Chondrocyte (in vitro differentiated cells): ENCODE data around the gene OSBPL8. TPM values are rescaled to one million over a fixed set of nuclear protein-coding genes. Genes with fewer than 3 reads are reported as not detected.

ENCODE experiments used
- DNase-seq: peaks from one replicate; pipeline ENCODE4 v3.0.0; 2021; ENCODE audit warnings: mixed read lengths, low spot score
- H3K27ac Mint-ChIP-seq: one replicate; pipeline ENCODE4 v1.8.0; 2021; ENCODE audit warnings: mild to moderate bottlenecking, moderate library complexity, mixed read lengths; ENCODE audit not compliant: unreplicated experiment
- H3K27me3 Mint-ChIP-seq: 2 replicates; pipeline ENCODE4 v1.8.0; 2021; ENCODE audit warnings: low read depth, mixed read lengths
- H3K36me3 Mint-ChIP-seq: 2 replicates; pipeline ENCODE4 v1.8.0; 2021; ENCODE audit warnings: low read depth, mixed read lengths
- H3K4me1 Mint-ChIP-seq: 2 replicates; pipeline ENCODE4 v1.8.0; 2021; ENCODE audit warnings: low read depth, mild to moderate bottlenecking, mixed read lengths
- H3K4me3 Mint-ChIP-seq: one replicate; pipeline ENCODE4 v1.8.0; 2021; ENCODE audit warnings: mild to moderate bottlenecking, moderate library complexity, mixed read lengths; ENCODE audit not compliant: unreplicated experiment
- H3K9me3 Mint-ChIP-seq: 2 replicates; pipeline ENCODE4 v1.8.0; 2021; ENCODE audit warnings: low read depth, mixed read lengths
- CTCF ChIP-seq: fragments of 200-600 bp; sonication (generic); IDR thresholded peaks from 2 replicates; pipeline ENCODE4 v1.5.0; 2021; ENCODE audit warnings: antibody characterized with exemption, mild to moderate bottlenecking, moderate library complexity
- total RNA-seq: library from RNA; stranded (reverse); gene quantifications from 3 replicates; pipeline ENCODE4 v1.2.1, GENCODE V29; 2021

The OSBPL8 gene
- total RNA-seq, 1 donor from 2014 or later, result 105 TPM

GRCh38 chr12:76450690-76451089, 108.9 kb downstream of the OSBPL8 start:
- Mint-ChIP-seq H3K27ac (peak overlapping the region; percentile 50), H3K4me3 (no peak overlapping the region), H3K4me1 (peaks cover 26% of the 10 kb centered on the region), H3K27me3 (no peaks in the 10 kb centered on the region), H3K36me3 (peaks cover 4% of the 10 kb centered on the region), H3K9me3 (no peaks in the 10 kb centered on the region)
- DNase-seq, result no peak
- no peak for TF ChIP-seq CTCF

- Mint-ChIP-seq H3K9me3 (no peaks in the 10 kb centered on the region), H3K4me3 (no peak overlapping the region), H3K27me3 (no peaks in the 10 kb centered on the region), H3K4me1 (peaks cover 21% of the 10 kb centered on the region), H3K27ac (peak overlapping the region; percentile 59), H3K36me3 (peaks cover 4% of the 10 kb centered on the region)
- no peak for TF ChIP-seq CTCF
- DNase-seq, result no peak
Measured at GRCh38 chr12:76449993-76450392, 109.6 kb downstream of the OSBPL8 start.

GRCh38 chr12:76449583-76449982, 110.0 kb downstream of the OSBPL8 start:
- H3K27me3 Mint-ChIP-seq, result no peaks in the 10 kb centered on the region
- H3K4me1 Mint-ChIP-seq, result peaks cover 22% of the 10 kb centered on the region
- H3K27ac Mint-ChIP-seq, result peak overlapping the region; percentile 59
- no peaks in the 10 kb centered on the region for H3K9me3 Mint-ChIP-seq
- TF ChIP-seq CTCF, result no peak
- peaks cover 4% of the 10 kb centered on the region for H3K36me3 Mint-ChIP-seq
- no peak overlapping the region for H3K4me3 Mint-ChIP-seq
- no peak for DNase-seq

DNA sequence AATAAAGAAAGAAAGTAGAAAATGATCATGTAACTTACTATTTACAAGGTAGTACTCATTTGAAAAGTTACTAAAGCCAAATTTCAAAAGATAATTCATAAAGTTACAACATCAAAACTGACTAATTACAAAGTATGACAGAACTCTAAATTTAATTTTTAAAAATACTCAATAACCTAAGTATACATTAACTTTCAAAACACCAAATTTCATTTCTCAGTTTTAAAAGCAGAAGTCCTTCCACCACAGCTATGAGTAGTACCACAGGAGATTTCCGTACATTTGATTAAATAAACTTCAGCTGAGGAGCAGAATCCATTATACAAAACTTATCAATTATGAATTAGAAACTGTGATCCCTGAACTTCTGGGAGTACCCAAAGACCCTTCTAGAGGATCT, 110.6 kb downstream of the OSBPL8 start:
- H3K9me3 Mint-ChIP-seq, result no peaks in the 10 kb centered on the region
- no peaks in the 10 kb centered on the region for H3K27me3 Mint-ChIP-seq
- H3K36me3 Mint-ChIP-seq, result peaks cover 4% of the 10 kb centered on the region
- no peak for DNase-seq
- H3K4me1 Mint-ChIP-seq, result peaks cover 24% of the 10 kb centered on the region
- no peak for TF ChIP-seq CTCF
- H3K27ac Mint-ChIP-seq, result no peak overlapping the region
- no peak overlapping the region for H3K4me3 Mint-ChIP-seq

- peaks cover 24% of the 10 kb centered on the region for H3K4me1 Mint-ChIP-seq
- no peak overlapping the region for H3K4me3 Mint-ChIP-seq
- no peak overlapping the region for H3K27ac Mint-ChIP-seq
- H3K9me3 Mint-ChIP-seq, result no peaks in the 10 kb centered on the region
- no peak for DNase-seq
- no peaks in the 10 kb centered on the region for H3K27me3 Mint-ChIP-seq
- peaks cover 4% of the 10 kb centered on the region for H3K36me3 Mint-ChIP-seq
- no peak for TF ChIP-seq CTCF
Measured at GRCh38 chr12:76446090-76446489, 113.5 kb downstream of the OSBPL8 start.
